Renal pelvis (tissue), 4 donors: ENCODE data around the gene DAZAP2. TPM values are rescaled to one million over a fixed set of nuclear protein-coding genes. Genes with fewer than 3 reads are reported as not detected.
"Not testable (repeated sequence)": the region's sequence is repeated elsewhere in the genome, so short reads cannot be mapped to it uniquely, and the experiment has no call there.

Experiments used
- DNase-seq: peaks from one replicate; pipeline ENCODE4 v3.0.0-alpha.2; 2013
- polyA plus RNA-seq, 3 donors: library from polyadenylated mRNA; unstranded; fragments of 120-200 nt; gene quantifications; one replicate each; pipeline ENCODE4 v1.2.1, GENCODE V29; 2013; ENCODE audit not compliant: insufficient read length in 3 of 3

DAZAP2 gene
- polyA plus RNA-seq, 3 donors: 264 to 290 (median 284) TPM

GRCh38 chr12:51242120-51242519 is 3.5 kb downstream of the DAZAP2 start:
- DNase-seq: no peak

GRCh38 chr12:51242876-51243275 is 4.2 kb downstream of the DAZAP2 start:
- no peak for DNase-seq

GRCh38 chr12:51244269-51244668 is 5.6 kb downstream of the DAZAP2 start:
- no peak for DNase-seq

- DNase-seq: no peak
These were observed 7.0 kb downstream of the DAZAP2 start for GRCh38 chr12:51245476-51246253.

GRCh38 chr12:51246254-51246853 is 7.7 kb downstream of the DAZAP2 start:
- no peak for DNase-seq

GRCh38 chr12:51247523-51248206 is 9.0 kb downstream of the DAZAP2 start:
- DNase-seq: no peak

GRCh38 chr12:51253276-51253675 is 14.7 kb downstream of the DAZAP2 start:
- no peak for DNase-seq

GRCh38 chr12:51254536-51254935 is 15.9 kb downstream of the DAZAP2 start:
- no peak for DNase-seq

- DNase-seq: not testable (repeated sequence)
These were observed 21.0 kb downstream of the DAZAP2 start for GRCh38 chr12:51259600-51259999.

- DNase-seq: peak; percentile 74
These were observed 24.1 kb downstream of the DAZAP2 start for GRCh38 chr12:51262758-51263177.

GRCh38 chr12:51263341-51263740 is 24.7 kb downstream of the DAZAP2 start:
- no peak for DNase-seq

GRCh38 chr12:51264297-51264696 is 25.7 kb downstream of the DAZAP2 start:
- no peak for DNase-seq

- DNase-seq: no peak
These were observed 26.4 kb downstream of the DAZAP2 start for GRCh38 chr12:51265024-51265423.

GRCh38 chr12:51269174-51270066 is 30.8 kb downstream of the DAZAP2 start:
- DNase-seq: peak; percentile 35

- peak; percentile 68 for DNase-seq
These were observed 31.7 kb downstream of the DAZAP2 start, which contains the start of gene SMAGP for GRCh38 chr12:51270067-51270950. TSS of gene SMAGP (minus strand) at chr12:51270415. CDS start at chr12:51269278, 1,137 bp downstream.

GRCh38 chr12:51270951-51271518 is 32.4 kb downstream of the DAZAP2 start:
- peak; percentile 14 for DNase-seq

GRCh38 chr12:51272810-51273209 is 34.2 kb downstream of the DAZAP2 start:
- not testable (repeated sequence) for DNase-seq

- no peak for DNase-seq
These were observed 36.5 kb downstream of the DAZAP2 start for GRCh38 chr12:51275088-51275487.

GRCh38 chr12:51281202-51281924 is 42.7 kb downstream of the DAZAP2 start:
- DNase-seq: no peak

GRCh38 chr12:51285843-51286242 is 47.2 kb downstream of the DAZAP2 start:
- no peak for DNase-seq
